Body of pancreas (tissue), 4 donors: Measurements from ENCODE around the gene SSBP1.

ENCODE experiments used
- CTCF ChIP-seq, 7 experiments: fragments of 450-650 bp in 4 of 7; fragments of 200-600 bp in 3 of 7; sonication (generic) in 3 of 7; IDR thresholded peaks; one replicate each; pipeline ENCODE4 v1.5.1; 2016 to 2019; ENCODE audit warnings: antibody characterized with exemption in 7 of 7
- POLR2A ChIP-seq, 3 donors: fragments of 450-650 bp; IDR thresholded peaks; one replicate each; pipeline ENCODE4 v1.6.1; 2016; ENCODE audit warnings: antibody characterized with exemption in 3 of 3, mild to moderate bottlenecking in 2 of 3

- TF ChIP-seq CTCF (IDR thresholded peaks at IDR 0.05) (no peak), POLR2A (IDR thresholded peaks at IDR 0.05) (no peak)
Measured at GRCh38 chr7:141700848-141701371, 37.2 kb upstream of the SSBP1 start.
